BJ (cell line): ENCODE results near the gene KY. TPM values are rescaled to one million over a fixed set of nuclear protein-coding genes. Genes with fewer than 3 reads are reported as not detected.

Experiments used
- CTCF ChIA-PET: fragments of 350-600 bp; formaldehyde crosslinking; extraction: SDS; loops from one replicate; lab custom pipeline; 2021; ENCODE audit warnings: antibody characterized with exemption, inconsistent platforms; lab: Yijun Ruan, JAX
- POLR2A ChIA-PET: fragments of 300-600 bp; sonication (Branson Sonifier 250); formaldehyde crosslinking; extraction: SDS; loops from one replicate; lab custom pipeline; 2021; ENCODE audit warnings: antibody characterized with exemption; lab: Charles Lee
- DNase-seq: peaks from one replicate; pipeline ENCODE4 v3.0.0-alpha.2; 2011; ENCODE audit warnings: low read depth
- H3K27me3 ChIP-seq: 2 replicates; pipeline ENCODE4 v1.6.0; 2011; ENCODE audit warnings: low read length; ENCODE audit not compliant: control insufficient read depth, insufficient read depth
- H3K36me3 ChIP-seq: 2 replicates; pipeline ENCODE4 v1.5.1; 2011; ENCODE audit warnings: low read length; ENCODE audit not compliant: control insufficient read depth, insufficient read depth
- H3K4me3 ChIP-seq: 2 replicates; pipeline ENCODE4 v1.5.1; 2011; ENCODE audit warnings: low read depth, mild to moderate bottlenecking, control low read depth, low read length
- polyA plus RNA-seq: library from polyadenylated mRNA; depleted of rRNA; stranded (reverse); fragments of >200 nt; gene quantifications from 2 replicates; pipeline ENCODE4 v1.2.3, GENCODE V29; 2011
- TF ChIP-seq, protein P1 (sequence below): IDR thresholded peaks from 2 replicates; pipeline ENCODE4 v1.5.1; 2011; ENCODE audit warnings: low read depth, mild to moderate bottlenecking, control low read depth, inconsistent platforms, low read length, moderate library complexity; ENCODE audit not compliant: insufficient read depth

KY gene
- polyA plus RNA-seq, 1 experiment: 0.05 TPM

- H3K27me3 ChIP-seq: no peaks in the 10 kb centered on the region; the same call in 1 of the 2 replicates
- POLR2A ChIA-PET: no interaction called here
- TF ChIP-seq, protein P1, sequence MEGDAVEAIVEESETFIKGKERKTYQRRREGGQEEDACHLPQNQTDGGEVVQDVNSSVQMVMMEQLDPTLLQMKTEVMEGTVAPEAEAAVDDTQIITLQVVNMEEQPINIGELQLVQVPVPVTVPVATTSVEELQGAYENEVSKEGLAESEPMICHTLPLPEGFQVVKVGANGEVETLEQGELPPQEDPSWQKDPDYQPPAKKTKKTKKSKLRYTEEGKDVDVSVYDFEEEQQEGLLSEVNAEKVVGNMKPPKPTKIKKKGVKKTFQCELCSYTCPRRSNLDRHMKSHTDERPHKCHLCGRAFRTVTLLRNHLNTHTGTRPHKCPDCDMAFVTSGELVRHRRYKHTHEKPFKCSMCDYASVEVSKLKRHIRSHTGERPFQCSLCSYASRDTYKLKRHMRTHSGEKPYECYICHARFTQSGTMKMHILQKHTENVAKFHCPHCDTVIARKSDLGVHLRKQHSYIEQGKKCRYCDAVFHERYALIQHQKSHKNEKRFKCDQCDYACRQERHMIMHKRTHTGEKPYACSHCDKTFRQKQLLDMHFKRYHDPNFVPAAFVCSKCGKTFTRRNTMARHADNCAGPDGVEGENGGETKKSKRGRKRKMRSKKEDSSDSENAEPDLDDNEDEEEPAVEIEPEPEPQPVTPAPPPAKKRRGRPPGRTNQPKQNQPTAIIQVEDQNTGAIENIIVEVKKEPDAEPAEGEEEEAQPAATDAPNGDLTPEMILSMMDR: no peak
- DNase-seq: no peak
- no peak overlapping the region for H3K4me3 ChIP-seq
- H3K36me3 ChIP-seq: no peaks in the 10 kb centered on the region
- CTCF ChIA-PET: interaction anchor here (0.9 to 1.5 kb wide), 2 partner anchors 17 to 23 kb away, joined by 5 read pairs; no protein-coding TSS in a partner anchor
Measured at GRCh38 chr3:134617608-134618477, 33.0 kb downstream of the KY start.

GRCh38 chr3:134615743-134616142 lies 35.1 kb downstream of the KY start:
- H3K4me3 ChIP-seq: no peak overlapping the region
- H3K36me3 ChIP-seq: no peaks in the 10 kb centered on the region
- ChIA-PET CTCF (interaction anchor here (0.7 to 3.6 kb wide), 2 partner anchors 15 kb away, joined by 3 to 24 read pairs; no protein-coding TSS in a partner anchor), POLR2A (no interaction called here)
- no peak for DNase-seq
- TF ChIP-seq, protein P1: no peak
- no peaks in the 10 kb centered on the region; the same call in 1 of the 2 replicates for H3K27me3 ChIP-seq

- Histone ChIP-seq H3K27me3 (no peaks in the 10 kb centered on the region; the same call in 1 of the 2 replicates), H3K36me3 (no peaks in the 10 kb centered on the region), H3K4me3 (no peak overlapping the region)
- CTCF ChIA-PET: interaction anchor here (0.7 to 3.6 kb wide), 2 partner anchors 14 to 15 kb away, joined by 3 to 24 read pairs; no protein-coding TSS in a partner anchor
- DNase-seq: no peak
- TF ChIP-seq, protein P1: no peak
- POLR2A ChIA-PET: no interaction called here
Measured at GRCh38 chr3:134614955-134615354, 35.9 kb downstream of the KY start.

DNA sequence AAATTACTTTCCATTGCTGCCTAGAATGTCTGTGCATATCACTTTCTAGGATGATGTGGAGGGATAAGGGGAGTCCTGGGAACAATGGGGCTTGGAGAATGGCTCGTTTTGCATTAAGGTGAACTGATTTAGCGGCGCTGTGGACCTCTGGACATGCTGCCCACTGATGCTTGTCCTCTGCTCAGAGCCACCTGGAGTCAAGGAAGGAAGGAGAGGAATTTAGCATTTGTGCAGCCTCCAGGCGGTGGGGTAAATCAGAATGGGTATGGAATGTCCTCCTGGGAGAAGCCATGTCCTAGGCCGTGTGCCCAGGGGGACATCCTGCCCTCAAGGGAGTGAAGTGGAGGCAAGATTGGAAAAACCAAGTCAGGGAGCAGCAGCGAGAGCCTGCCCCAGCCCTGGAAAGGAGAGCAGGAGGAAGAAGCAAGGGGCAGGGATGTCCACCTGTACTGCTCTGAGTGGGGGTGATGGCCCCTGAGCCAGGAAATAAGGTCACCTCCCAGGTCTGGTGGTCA lies 37.8 kb downstream of the KY start:
- POLR2A ChIA-PET: no interaction called here
- H3K36me3 ChIP-seq: no peaks in the 10 kb centered on the region
- H3K27me3 ChIP-seq: peaks cover 2% of the 10 kb centered on the region; the same call in 1 of the 2 replicates
- TF ChIP-seq, protein P1: no peak
- DNase-seq: no peak
- CTCF ChIA-PET: no interaction called here
- no peak overlapping the region for H3K4me3 ChIP-seq

- TF ChIP-seq, protein P1: no peak
- ChIA-PET CTCF (interaction anchor here (1.4 to 1.5 kb wide), 2 partner anchors 11 to 19 kb away, joined by 3 to 5 read pairs; no protein-coding TSS in a partner anchor), POLR2A (no interaction called here)
- Histone ChIP-seq H3K4me3 (no peak overlapping the region), H3K36me3 (no peaks in the 10 kb centered on the region), H3K27me3 (peaks cover 2% of the 10 kb centered on the region; the same call in 1 of the 2 replicates)
- DNase-seq: no peak
Measured at GRCh38 chr3:134611516-134611915, 39.3 kb downstream of the KY start.
